Tibial nerve (tissue), 3 donors: Measurements from ENCODE around the gene NFIA.

Experiments
- CTCF ChIP-seq, 5 experiments: fragments of 200-600 bp in 3 of 5; fragments of 450-650 bp in 2 of 5; sonication (generic) in 3 of 5; IDR thresholded peaks; one replicate each; pipeline ENCODE4 v1.5.1; 2016 to 2019; ENCODE audit warnings: antibody characterized with exemption in 5 of 5, mild to moderate bottlenecking in 3 of 5, moderate library complexity in 2 of 5
- POLR2A ChIP-seq, 2 donors: fragments of 450-650 bp; IDR thresholded peaks; one replicate each; pipeline ENCODE4 v1.6.1; 2017; ENCODE audit warnings: antibody characterized with exemption in 2 of 2, mild to moderate bottlenecking in 2 of 2, moderate library complexity in 2 of 2

GRCh38 chr1:61253912-61254633, 171.7 kb downstream of the NFIA start:
- no peak for TF ChIP-seq CTCF (IDR thresholded peaks at IDR 0.05)
- no peak for TF ChIP-seq POLR2A (IDR thresholded peaks at IDR 0.05)
